HepG2 (cell line): ENCODE data around the gene RHBG. TPM values are rescaled to one million over a fixed set of nuclear protein-coding genes. Genes with fewer than 3 reads are reported as not detected.

Source experiments
- CBFB ChIP-seq: sonication (generic); formaldehyde crosslinking; IDR thresholded peaks from 2 replicates; pipeline ENCODE4 v1.4.0; 2020; ENCODE audit warnings: missing genetic modification reagents
- ISL2 ChIP-seq: sonication (generic); formaldehyde crosslinking; IDR thresholded peaks from 2 replicates; pipeline ENCODE4 v1.5.0; 2020; ENCODE audit warnings: missing genetic modification reagents
- KDM2A ChIP-seq: sonication (generic); formaldehyde crosslinking; IDR thresholded peaks from 2 replicates; pipeline ENCODE4 v1.4.0; 2020; ENCODE audit warnings: low read depth, missing genetic modification reagents, borderline replicate concordance
- KDM6A ChIP-seq: IDR thresholded peaks from 2 replicates; pipeline ENCODE4 v1.6.1; 2016; ENCODE audit warnings: low read depth
- KLF16 ChIP-seq, 2 experiments: sonication (generic) in 1 of 2; formaldehyde crosslinking in 1 of 2; IDR thresholded peaks; 2 replicates each; pipeline versions ENCODE4 v1.6.1 to v1.8.0; 2016 to 2023; ENCODE audit warnings: missing genetic modification reagents in 2 of 2, missing compliant biosample characterization in 1 of 2
- POLR2A ChIP-seq, 2 experiments: IDR thresholded peaks; 2 replicates each; pipeline ENCODE4 v1.6.1; 2011; ENCODE audit warnings: low read depth in 2 of 2, low read length in 2 of 2, mild to moderate bottlenecking in 1 of 2, moderate library complexity in 1 of 2; ENCODE audit not compliant: insufficient read depth in 1 of 2
- STAT6 ChIP-seq: sonication (generic); formaldehyde crosslinking; IDR thresholded peaks from 2 replicates; pipeline ENCODE4 v1.4.0; 2020; ENCODE audit warnings: missing genetic modification reagents, mild to moderate bottlenecking, borderline replicate concordance
- ZFX ChIP-seq: sonication (generic); formaldehyde crosslinking; IDR thresholded peaks from 2 replicates; pipeline ENCODE4 v1.4.0; 2020; ENCODE audit warnings: mild to moderate bottlenecking, low read depth, missing genetic modification reagents, moderate library complexity
- ZNF564 ChIP-seq: sonication (generic); formaldehyde crosslinking; IDR thresholded peaks from 2 replicates; pipeline ENCODE4 v1.8.1; 2023; ENCODE audit warnings: mild to moderate bottlenecking, missing genetic modification reagents
- ZNF598 ChIP-seq: sonication (generic); formaldehyde crosslinking; IDR thresholded peaks from 2 replicates; pipeline ENCODE4 v1.5.1; 2020; ENCODE audit warnings: mild to moderate bottlenecking, missing genetic modification reagents, borderline replicate concordance
- ZNF660 ChIP-seq: sonication (generic); formaldehyde crosslinking; IDR thresholded peaks from 2 replicates; pipeline ENCODE4 v1.5.1; 2020; ENCODE audit warnings: mild to moderate bottlenecking, low read depth, missing genetic modification reagents, borderline replicate concordance
- ZSCAN5A ChIP-seq: sonication (generic); formaldehyde crosslinking; IDR thresholded peaks from 2 replicates; pipeline ENCODE4 v1.8.0; 2022; ENCODE audit warnings: mild to moderate bottlenecking, missing genetic modification reagents, borderline replicate concordance
- polyA plus RNA-seq, 8 experiments: library from polyadenylated mRNA; depleted of rRNA in 3 of 8; stranded (reverse) in 7 of 8; unstranded in 1 of 8; fragments of >200 nt; fragmentation: Illumina TruSeq in 4 of 8; extraction: Trizol in 4 of 8; gene quantifications; 2 replicates each; pipeline versions ENCODE4 v1.2.1 to v1.2.3, GENCODE V29; 2011 to 2016; ENCODE audit warnings: low read depth in 4 of 8, missing spikeins in 1 of 8, mixed read lengths in 1 of 8; ENCODE audit not compliant: insufficient read depth in 1 of 8
- total RNA-seq, 5 experiments: library from RNA; depleted of rRNA; stranded (reverse); fragments of >200 nt; fragmentation: Illumina TruSeq; extraction: Trizol; gene quantifications; 2 replicates each; pipeline ENCODE4 v1.2.3, GENCODE V29; 2016; ENCODE audit warnings: low read depth in 1 of 5
- TF ChIP-seq, protein P1 (sequence below): sonication (generic); formaldehyde crosslinking; IDR thresholded peaks from 2 replicates; pipeline ENCODE4 v1.4.0; 2020; ENCODE audit warnings: mild to moderate bottlenecking, missing genetic modification reagents
- TF ChIP-seq, protein P2 (sequence below): sonication (generic); formaldehyde crosslinking; IDR thresholded peaks from 2 replicates; pipeline ENCODE4 v1.4.0; 2020; ENCODE audit warnings: missing genetic modification reagents

The RHBG gene
- total and polyA plus RNA-seq, 2 of the 13 experiments (the other 11 are each of a cell fraction or from before 2014, with no cell fraction given): 61.8 to 73.5 TPM

DNA sequence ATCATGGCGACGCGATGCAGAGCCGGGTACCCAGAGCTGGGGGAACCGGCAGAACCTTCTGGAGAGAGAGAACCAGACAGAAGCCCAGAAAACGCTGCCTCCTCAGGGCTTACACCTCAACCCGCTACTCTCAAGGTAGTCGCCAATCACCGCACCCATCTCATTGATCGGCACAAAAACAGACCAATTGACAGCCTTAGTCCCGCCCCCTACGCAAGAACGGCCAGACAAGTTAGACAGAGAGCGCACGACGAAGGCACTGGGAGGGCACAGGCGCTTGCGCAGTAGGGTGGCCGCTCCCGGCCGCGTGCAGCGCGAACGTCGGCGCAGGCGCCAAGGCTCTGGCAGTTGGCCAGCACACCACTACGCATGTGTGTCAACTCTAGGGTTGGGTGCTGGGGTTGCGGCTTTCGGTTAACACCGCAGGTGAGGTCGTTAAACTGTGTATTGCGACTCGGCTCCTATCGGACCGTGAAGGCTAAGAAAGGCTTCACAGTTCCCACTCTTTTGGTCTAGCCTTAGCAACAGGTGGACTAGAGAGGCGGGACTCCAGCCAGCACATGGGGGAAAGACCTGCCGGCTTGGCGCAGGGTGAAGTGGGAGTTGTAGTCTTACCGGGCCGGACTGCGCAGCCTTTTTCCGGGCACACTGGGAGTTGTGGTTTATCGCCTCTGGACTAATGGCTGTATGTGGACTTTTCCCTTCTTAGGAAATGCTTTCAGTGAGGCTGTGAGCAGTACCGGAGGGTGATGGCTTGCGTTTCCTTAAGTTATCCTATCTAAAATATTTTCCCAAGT is 30.6 kb upstream of the RHBG start, which contains the start of the genes CCT3 and TSACC (continued):
- TF ChIP-seq, protein P1, sequence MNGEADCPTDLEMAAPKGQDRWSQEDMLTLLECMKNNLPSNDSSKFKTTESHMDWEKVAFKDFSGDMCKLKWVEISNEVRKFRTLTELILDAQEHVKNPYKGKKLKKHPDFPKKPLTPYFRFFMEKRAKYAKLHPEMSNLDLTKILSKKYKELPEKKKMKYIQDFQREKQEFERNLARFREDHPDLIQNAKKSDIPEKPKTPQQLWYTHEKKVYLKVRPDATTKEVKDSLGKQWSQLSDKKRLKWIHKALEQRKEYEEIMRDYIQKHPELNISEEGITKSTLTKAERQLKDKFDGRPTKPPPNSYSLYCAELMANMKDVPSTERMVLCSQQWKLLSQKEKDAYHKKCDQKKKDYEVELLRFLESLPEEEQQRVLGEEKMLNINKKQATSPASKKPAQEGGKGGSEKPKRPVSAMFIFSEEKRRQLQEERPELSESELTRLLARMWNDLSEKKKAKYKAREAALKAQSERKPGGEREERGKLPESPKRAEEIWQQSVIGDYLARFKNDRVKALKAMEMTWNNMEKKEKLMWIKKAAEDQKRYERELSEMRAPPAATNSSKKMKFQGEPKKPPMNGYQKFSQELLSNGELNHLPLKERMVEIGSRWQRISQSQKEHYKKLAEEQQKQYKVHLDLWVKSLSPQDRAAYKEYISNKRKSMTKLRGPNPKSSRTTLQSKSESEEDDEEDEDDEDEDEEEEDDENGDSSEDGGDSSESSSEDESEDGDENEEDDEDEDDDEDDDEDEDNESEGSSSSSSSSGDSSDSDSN (CRISPR knock-in tag): peak; percentile 41
- peak; percentile 74 for TF ChIP-seq ZFX (CRISPR knock-in tag)
- TF ChIP-seq POLR2A (IDR thresholded peaks at IDR 0.05; ENCODE audit: insufficient read depth in 1 of 2, low read depth in 2 of 2, low read length in 2 of 2): peak; percentile 78 to 88
- 0 out of 2 replicates have a peak, but pooled peaks have one; percentile 8 for TF ChIP-seq ZNF660 (CRISPR knock-in tag)
- TF ChIP-seq STAT6 (CRISPR knock-in tag): 0 out of 2 replicates have a peak, but pooled peaks have one; percentile 45
- TF ChIP-seq KDM6A: no peak
- 0 out of 2 replicates have a peak, but pooled peaks have one; percentile 34 for TF ChIP-seq ZSCAN5A
- no peak for TF ChIP-seq ZNF564 (CRISPR knock-in tag)
- TF ChIP-seq, protein P2, sequence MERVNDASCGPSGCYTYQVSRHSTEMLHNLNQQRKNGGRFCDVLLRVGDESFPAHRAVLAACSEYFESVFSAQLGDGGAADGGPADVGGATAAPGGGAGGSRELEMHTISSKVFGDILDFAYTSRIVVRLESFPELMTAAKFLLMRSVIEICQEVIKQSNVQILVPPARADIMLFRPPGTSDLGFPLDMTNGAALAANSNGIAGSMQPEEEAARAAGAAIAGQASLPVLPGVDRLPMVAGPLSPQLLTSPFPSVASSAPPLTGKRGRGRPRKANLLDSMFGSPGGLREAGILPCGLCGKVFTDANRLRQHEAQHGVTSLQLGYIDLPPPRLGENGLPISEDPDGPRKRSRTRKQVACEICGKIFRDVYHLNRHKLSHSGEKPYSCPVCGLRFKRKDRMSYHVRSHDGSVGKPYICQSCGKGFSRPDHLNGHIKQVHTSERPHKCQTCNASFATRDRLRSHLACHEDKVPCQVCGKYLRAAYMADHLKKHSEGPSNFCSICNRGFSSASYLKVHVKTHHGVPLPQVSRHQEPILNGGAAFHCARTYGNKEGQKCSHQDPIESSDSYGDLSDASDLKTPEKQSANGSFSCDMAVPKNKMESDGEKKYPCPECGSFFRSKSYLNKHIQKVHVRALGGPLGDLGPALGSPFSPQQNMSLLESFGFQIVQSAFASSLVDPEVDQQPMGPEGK (CRISPR knock-in tag): 0 out of 2 replicates have a peak, but pooled peaks have one; percentile 6
- peak; percentile 64 for TF ChIP-seq CBFB (CRISPR knock-in tag)
- no peak; a peak in 1 of 4 replicates for TF ChIP-seq KLF16 (CRISPR knock-in tag; IDR thresholded peaks at IDR 0.05)
- TF ChIP-seq ZNF598 (CRISPR knock-in tag): peak; percentile 75; the same call in 1 of the 2 replicates
- TF ChIP-seq KDM2A (CRISPR knock-in tag): peak; percentile 64
- TF ChIP-seq ISL2 (CRISPR knock-in tag): peak; percentile 22; the same call in 1 of the 2 replicates
